ENCODE results near the gene GOLGA8A.
"Not testable (repeated sequence)": the region's sequence is repeated elsewhere in the genome, so short reads cannot be mapped to it uniquely, and the experiment has no call there.

GOLGA8A gene

DNA sequence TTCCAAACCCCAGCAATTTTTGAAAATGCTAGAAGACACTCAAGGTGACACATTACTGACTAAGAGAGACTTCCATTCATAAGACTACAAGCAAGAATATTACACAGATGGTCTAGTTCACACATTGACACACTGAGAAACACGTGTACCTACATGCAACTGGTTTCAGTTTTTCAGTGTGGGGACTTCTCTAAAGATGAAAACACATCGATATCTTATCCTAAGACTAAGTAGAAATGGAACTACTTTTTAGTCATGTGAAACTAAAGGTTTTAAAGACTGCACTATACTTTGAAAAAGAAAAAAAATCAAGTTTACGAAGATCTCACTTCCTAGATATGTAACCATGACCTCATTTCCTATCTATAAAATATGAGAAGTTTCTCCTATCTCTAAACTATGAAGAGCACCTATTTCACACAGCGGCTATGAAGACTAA, 34.4 kb downstream of the GOLGA8A start:
- not testable (repeated sequence) for H3K36me3 ChIP-seq (replicated peaks in 1 of 2; ENCODE audit: control insufficient read depth in 2 of 2, insufficient read depth in 2 of 2, low read length in 2 of 2); H4K8ac ChIP-seq (ENCODE audit: low read depth, low read length); H3K23ac ChIP-seq (ENCODE audit: low read depth, low read length, poor library complexity); H3K4me3 ChIP-seq (ENCODE audit: low read length in 2 of 2); H2AFZ ChIP-seq (ENCODE audit: low read length); DNase-seq (ENCODE audit: low spot score); H3K4ac ChIP-seq (ENCODE audit: low read length); H3K4me2 ChIP-seq (ENCODE audit: insufficient read depth, low read length, poor library complexity, severe bottlenecking); H3K27ac ChIP-seq (replicated peaks; ENCODE audit: low read length); H3K27me3 ChIP-seq (ENCODE audit: control insufficient read depth in 3 of 3, insufficient read depth in 3 of 3, low read depth in 1 of 3, low read length in 3 of 3); H2BK5ac ChIP-seq (ENCODE audit: low read length); H3K18ac ChIP-seq (ENCODE audit: low read length); H2BK12ac ChIP-seq (ENCODE audit: low read length); H3K4me1 ChIP-seq (ENCODE audit: control insufficient read depth in 2 of 2, insufficient read depth in 1 of 2, low read depth in 1 of 2, low read length in 2 of 2); H3K14ac ChIP-seq (ENCODE audit: low read length); H3K79me1 ChIP-seq (ENCODE audit: low read depth, low read length); H2BK15ac ChIP-seq (ENCODE audit: low read length); H4K91ac ChIP-seq (ENCODE audit: low read depth, low read length, poor library complexity); H2BK120ac ChIP-seq (ENCODE audit: low read depth, low read length); H2AK5ac ChIP-seq (ENCODE audit: low read depth, low read length); H3K9ac ChIP-seq (ENCODE audit: low read depth, low read length, poor library complexity); H3K9me3 ChIP-seq (replicated peaks in 1 of 2; ENCODE audit: control insufficient read depth in 2 of 2, insufficient read depth in 1 of 2, low read depth in 1 of 2, low read length in 2 of 2)
- WGBS, 2 donors (ENCODE audit: extremely low coverage in 2 of 2, insufficient read length in 2 of 2, insufficient replicate concordance in 1 of 2) = no CpG with 5 or more reads among the region's 4 CpGs

DNA sequence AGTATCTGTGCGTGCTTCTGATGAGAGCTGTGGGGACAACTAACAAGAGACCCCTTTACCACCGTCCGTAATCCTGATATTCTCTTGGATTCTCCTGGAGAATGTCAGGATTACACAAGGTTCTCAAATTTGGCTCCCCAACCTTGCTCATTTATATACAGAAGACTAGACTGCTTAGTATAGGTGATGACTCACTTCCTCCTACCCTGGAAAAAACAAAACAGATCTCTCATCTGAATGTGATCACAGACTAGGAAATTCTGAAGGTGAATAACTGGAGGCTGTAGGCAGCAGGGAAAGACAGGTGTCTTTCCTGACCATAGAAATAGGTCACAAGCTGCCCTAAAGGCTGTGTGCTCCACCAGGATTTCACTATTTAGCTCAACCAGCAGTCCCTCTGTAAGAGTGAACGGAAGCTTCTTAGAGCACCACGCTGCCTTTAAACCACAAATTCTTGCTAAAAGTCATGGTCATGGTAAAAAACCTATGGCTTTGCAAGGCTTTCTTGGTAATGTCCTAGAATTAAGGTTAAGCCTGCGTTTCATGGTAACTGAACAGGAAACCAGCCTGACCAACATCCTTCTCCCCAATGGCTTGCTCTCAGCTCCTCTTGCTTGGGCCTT, 39.9 kb downstream of the GOLGA8A start:
- H2BK12ac ChIP-seq (ENCODE audit: low read length); H3K14ac ChIP-seq (ENCODE audit: low read length); H3K4me3 ChIP-seq (ENCODE audit: low read length in 2 of 2); H3K27me3 ChIP-seq (ENCODE audit: control insufficient read depth in 3 of 3, insufficient read depth in 3 of 3, low read depth in 1 of 3, low read length in 3 of 3); H3K9ac ChIP-seq (ENCODE audit: low read depth, low read length, poor library complexity); H3K79me1 ChIP-seq (ENCODE audit: low read depth, low read length); H2AK5ac ChIP-seq (ENCODE audit: low read depth, low read length); H3K27ac ChIP-seq (replicated peaks; ENCODE audit: low read length); H3K9me3 ChIP-seq (replicated peaks in 1 of 2; ENCODE audit: control insufficient read depth in 2 of 2, insufficient read depth in 1 of 2, low read depth in 1 of 2, low read length in 2 of 2); H2BK15ac ChIP-seq (ENCODE audit: low read length); DNase-seq (ENCODE audit: low spot score); H3K4me1 ChIP-seq (ENCODE audit: control insufficient read depth in 2 of 2, insufficient read depth in 1 of 2, low read depth in 1 of 2, low read length in 2 of 2); H3K23ac ChIP-seq (ENCODE audit: low read depth, low read length, poor library complexity); H4K91ac ChIP-seq (ENCODE audit: low read depth, low read length, poor library complexity); H3K18ac ChIP-seq (ENCODE audit: low read length); H2AFZ ChIP-seq (ENCODE audit: low read length); H3K4ac ChIP-seq (ENCODE audit: low read length); H4K8ac ChIP-seq (ENCODE audit: low read depth, low read length); H2BK120ac ChIP-seq (ENCODE audit: low read depth, low read length); H3K36me3 ChIP-seq (replicated peaks in 1 of 2; ENCODE audit: control insufficient read depth in 2 of 2, insufficient read depth in 2 of 2, low read length in 2 of 2); H3K4me2 ChIP-seq (ENCODE audit: insufficient read depth, low read length, poor library complexity, severe bottlenecking); H2BK5ac ChIP-seq (ENCODE audit: low read length): not testable (repeated sequence)
- no CpG with 5 or more reads among the region's 6 CpGs for WGBS, 2 donors (ENCODE audit: extremely low coverage in 2 of 2, insufficient read length in 2 of 2, insufficient replicate concordance in 1 of 2)

DNA sequence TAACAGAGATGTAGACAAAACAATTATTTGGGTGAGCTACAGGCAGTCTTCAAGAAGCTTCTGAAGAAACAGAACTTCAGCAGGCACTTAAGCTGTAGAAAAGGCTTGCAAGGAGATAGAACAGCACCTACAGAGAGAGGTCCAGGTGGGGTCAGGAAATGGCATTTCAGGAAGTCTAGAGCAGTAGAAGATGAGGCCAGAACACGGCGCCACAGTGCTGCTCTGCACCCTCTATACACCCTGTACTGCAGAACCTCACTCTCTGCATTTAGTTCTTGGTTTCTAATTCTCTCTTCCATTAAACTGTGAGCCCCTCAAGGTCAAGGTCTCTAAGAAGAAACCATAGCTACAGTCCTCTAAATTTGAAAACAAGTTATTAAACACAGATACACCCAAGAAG, 44.6 kb downstream of the GOLGA8A start:
- not testable (repeated sequence) for H3K18ac ChIP-seq (ENCODE audit: low read length); H4K91ac ChIP-seq (ENCODE audit: low read depth, low read length, poor library complexity); H3K27ac ChIP-seq (replicated peaks; ENCODE audit: low read length); H3K36me3 ChIP-seq (replicated peaks in 1 of 2; ENCODE audit: control insufficient read depth in 2 of 2, insufficient read depth in 2 of 2, low read length in 2 of 2); H3K9ac ChIP-seq (ENCODE audit: low read depth, low read length, poor library complexity); H3K4me2 ChIP-seq (ENCODE audit: insufficient read depth, low read length, poor library complexity, severe bottlenecking); H2AK5ac ChIP-seq (ENCODE audit: low read depth, low read length); H2AFZ ChIP-seq (ENCODE audit: low read length); H3K27me3 ChIP-seq (ENCODE audit: control insufficient read depth in 3 of 3, insufficient read depth in 3 of 3, low read depth in 1 of 3, low read length in 3 of 3); H3K79me1 ChIP-seq (ENCODE audit: low read depth, low read length); H2BK12ac ChIP-seq (ENCODE audit: low read length); H2BK15ac ChIP-seq (ENCODE audit: low read length); H3K4ac ChIP-seq (ENCODE audit: low read length); H3K4me1 ChIP-seq (ENCODE audit: control insufficient read depth in 2 of 2, insufficient read depth in 1 of 2, low read depth in 1 of 2, low read length in 2 of 2); H3K14ac ChIP-seq (ENCODE audit: low read length); H2BK5ac ChIP-seq (ENCODE audit: low read length); H3K9me3 ChIP-seq (replicated peaks in 1 of 2; ENCODE audit: control insufficient read depth in 2 of 2, insufficient read depth in 1 of 2, low read depth in 1 of 2, low read length in 2 of 2); H3K4me3 ChIP-seq (ENCODE audit: low read length in 2 of 2); H2BK120ac ChIP-seq (ENCODE audit: low read depth, low read length); H4K8ac ChIP-seq (ENCODE audit: low read depth, low read length); H3K23ac ChIP-seq (ENCODE audit: low read depth, low read length, poor library complexity); DNase-seq (ENCODE audit: low spot score)
- WGBS, 2 donors (ENCODE audit: extremely low coverage in 2 of 2, insufficient read length in 2 of 2, insufficient replicate concordance in 1 of 2) = no CpG with 5 or more reads among the region's 2 CpGs

DNA sequence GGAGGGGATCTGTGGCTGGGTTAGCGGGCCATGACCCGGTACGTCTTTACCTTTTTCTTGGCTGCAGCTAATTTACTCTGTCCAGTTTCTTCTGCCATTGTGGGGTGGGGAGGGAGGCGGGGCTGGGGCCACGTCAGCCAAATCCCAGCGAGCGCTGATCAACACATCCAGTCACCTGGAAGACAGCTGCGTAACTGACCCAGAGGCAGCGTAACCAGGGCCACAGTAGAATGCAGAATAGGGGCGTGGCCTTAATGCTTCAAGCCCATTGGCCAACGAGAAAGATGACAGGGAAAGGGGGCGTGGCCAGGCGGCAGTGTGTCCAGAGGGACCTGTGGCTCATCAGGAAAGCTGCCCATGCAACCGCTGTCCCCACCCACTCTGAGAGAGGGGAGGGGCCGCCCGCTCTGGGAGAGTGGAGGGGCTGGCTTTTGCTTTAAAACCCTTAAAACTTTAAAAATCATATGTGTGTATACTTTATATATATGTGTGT, 48.0 kb downstream of the GOLGA8A start:
- H4K91ac ChIP-seq (ENCODE audit: low read depth, low read length, poor library complexity); H2BK120ac ChIP-seq (ENCODE audit: low read depth, low read length); H3K36me3 ChIP-seq (replicated peaks in 1 of 2; ENCODE audit: control insufficient read depth in 2 of 2, insufficient read depth in 2 of 2, low read length in 2 of 2); H4K8ac ChIP-seq (ENCODE audit: low read depth, low read length); DNase-seq (ENCODE audit: low spot score); H2BK12ac ChIP-seq (ENCODE audit: low read length); H3K4me2 ChIP-seq (ENCODE audit: insufficient read depth, low read length, poor library complexity, severe bottlenecking); H2BK15ac ChIP-seq (ENCODE audit: low read length); H3K18ac ChIP-seq (ENCODE audit: low read length); H3K23ac ChIP-seq (ENCODE audit: low read depth, low read length, poor library complexity); H3K27me3 ChIP-seq (ENCODE audit: control insufficient read depth in 3 of 3, insufficient read depth in 3 of 3, low read depth in 1 of 3, low read length in 3 of 3); H3K4ac ChIP-seq (ENCODE audit: low read length); H3K27ac ChIP-seq (replicated peaks; ENCODE audit: low read length); H3K4me1 ChIP-seq (ENCODE audit: control insufficient read depth in 2 of 2, insufficient read depth in 1 of 2, low read depth in 1 of 2, low read length in 2 of 2); H3K9ac ChIP-seq (ENCODE audit: low read depth, low read length, poor library complexity); H2AFZ ChIP-seq (ENCODE audit: low read length); H2AK5ac ChIP-seq (ENCODE audit: low read depth, low read length); H3K9me3 ChIP-seq (replicated peaks in 1 of 2; ENCODE audit: control insufficient read depth in 2 of 2, insufficient read depth in 1 of 2, low read depth in 1 of 2, low read length in 2 of 2); H3K79me1 ChIP-seq (ENCODE audit: low read depth, low read length); H2BK5ac ChIP-seq (ENCODE audit: low read length); H3K4me3 ChIP-seq (ENCODE audit: low read length in 2 of 2); H3K14ac ChIP-seq (ENCODE audit: low read length): not testable (repeated sequence)
- no CpG with 5 or more reads among the region's 16 CpGs for WGBS, 2 donors (ENCODE audit: extremely low coverage in 2 of 2, insufficient read length in 2 of 2, insufficient replicate concordance in 1 of 2)

Data from neuronal stem cell (in vitro differentiated cells).